IPS-NIHi7 (cell line): ENCODE results near the gene NPHS1.
A peak's percentile ranks its signal among the peaks of the same experiment; 100 is the strongest.
"Not testable (repeated sequence)": the region's sequence is repeated elsewhere in the genome, so short reads cannot be mapped to it uniquely, and the experiment has no call there.

ENCODE experiments used
- DNase-seq: peaks from one replicate; pipeline ENCODE4 v3.0.0; 2012; ENCODE audit warnings: mixed read lengths; ENCODE audit errors: extremely low spot score

The NPHS1 gene

GRCh38 chr19:35812220-35813042, 39.9 kb downstream of the NPHS1 start, which contains the start of gene PRODH2:
Gene PRODH2 (minus strand): TSS chr19:35812845. CDS start chr19:35812805, 40 bp downstream.
- no peak for DNase-seq

- no peak for DNase-seq
Measured at GRCh38 chr19:35811317-35812219, 40.7 kb downstream of the NPHS1 start.

GRCh38 chr19:35807633-35808032, 44.7 kb downstream of the NPHS1 start:
- DNase-seq: no peak

GRCh38 chr19:35806597-35806996, 45.7 kb downstream of the NPHS1 start:
- DNase-seq: no peak

- DNase-seq: no peak
Measured at GRCh38 chr19:35805526-35806102, 46.7 kb downstream of the NPHS1 start.

GRCh38 chr19:35801828-35802227, 50.5 kb downstream of the NPHS1 start:
- DNase-seq: no peak

GRCh38 chr19:35797663-35798062, 54.6 kb downstream of the NPHS1 start:
- peak; percentile 77 for DNase-seq

- DNase-seq: no peak
Measured at GRCh38 chr19:35796645-35797542, 55.4 kb downstream of the NPHS1 start.

GRCh38 chr19:35795564-35795963, 56.7 kb downstream of the NPHS1 start:
- DNase-seq: not testable (repeated sequence)

GRCh38 chr19:35793381-35794165, 58.7 kb downstream of the NPHS1 start:
- no peak for DNase-seq

GRCh38 chr19:35792888-35793287, 59.4 kb downstream of the NPHS1 start:
- DNase-seq: no peak

- no peak for DNase-seq
Measured at GRCh38 chr19:35792312-35792711, 60.0 kb downstream of the NPHS1 start.

- no peak for DNase-seq
Measured at GRCh38 chr19:35791814-35792279, 60.5 kb downstream of the NPHS1 start.

GRCh38 chr19:35790981-35791813, 61.1 kb downstream of the NPHS1 start:
- no peak for DNase-seq

GRCh38 chr19:35789978-35790944, 62.0 kb downstream of the NPHS1 start:
- DNase-seq: no peak

GRCh38 chr19:35789195-35789977, 62.9 kb downstream of the NPHS1 start:
- DNase-seq: no peak

- no peak for DNase-seq
Measured at GRCh38 chr19:35788205-35788960, 63.9 kb downstream of the NPHS1 start.
